SHP77 treated with DMSO at 0.1 percent for 48 hours (cell line): Measurements from ENCODE around the gene HEATR1.
"Not testable (repeated sequence)": the region's sequence is repeated elsewhere in the genome, so short reads cannot be mapped to it uniquely, and the experiment has no call there.

Experiments
- DNase-seq: peaks from one replicate; lab custom pipeline; 2025; lab: John Stamatoyannopoulos, UW

HEATR1 gene

GRCh38 chr1:236581528-236581927 is 22.8 kb downstream of the HEATR1 start:
- no peak for DNase-seq

DNA sequence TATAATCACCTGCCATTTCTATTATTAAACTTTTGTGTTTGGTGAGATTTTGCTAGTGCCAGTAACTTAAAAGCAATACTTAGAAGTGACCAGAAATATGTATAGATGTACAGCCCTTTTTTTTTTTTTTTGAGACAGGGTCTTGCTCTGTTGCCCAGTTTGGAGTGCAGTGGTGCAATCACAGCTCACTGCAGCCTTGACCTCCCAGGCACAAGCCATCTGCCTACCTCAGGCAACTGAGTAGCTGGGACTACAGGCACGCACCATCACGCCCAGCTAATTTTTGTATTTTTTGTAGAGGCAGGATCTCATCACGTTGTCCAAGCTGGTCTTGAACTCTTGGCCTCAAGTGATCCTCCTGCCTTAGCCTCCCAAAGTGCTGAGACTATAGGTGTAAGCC is 23.9 kb downstream of the HEATR1 start:
- DNase-seq, result not testable (repeated sequence)

DNA sequence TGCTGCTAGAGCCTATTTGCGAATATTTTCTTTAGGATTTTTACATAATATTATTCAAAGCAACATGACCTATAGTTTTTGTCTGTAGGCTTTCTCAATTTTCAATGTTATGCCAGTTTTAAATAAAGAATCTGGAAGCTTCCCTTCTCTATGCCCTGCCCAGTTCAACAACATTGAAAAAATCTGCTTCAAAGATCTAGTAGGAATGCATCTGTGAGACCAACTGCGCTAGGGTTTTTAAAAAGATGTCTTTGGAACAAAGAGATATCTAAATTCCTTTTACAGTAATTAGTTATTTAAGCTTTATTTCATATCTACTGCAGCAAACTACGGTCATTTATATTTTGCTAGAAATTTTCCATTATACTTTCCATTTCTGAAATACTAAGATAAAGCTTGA is 25.7 kb downstream of the HEATR1 start:
- DNase-seq, result no peak

DNA sequence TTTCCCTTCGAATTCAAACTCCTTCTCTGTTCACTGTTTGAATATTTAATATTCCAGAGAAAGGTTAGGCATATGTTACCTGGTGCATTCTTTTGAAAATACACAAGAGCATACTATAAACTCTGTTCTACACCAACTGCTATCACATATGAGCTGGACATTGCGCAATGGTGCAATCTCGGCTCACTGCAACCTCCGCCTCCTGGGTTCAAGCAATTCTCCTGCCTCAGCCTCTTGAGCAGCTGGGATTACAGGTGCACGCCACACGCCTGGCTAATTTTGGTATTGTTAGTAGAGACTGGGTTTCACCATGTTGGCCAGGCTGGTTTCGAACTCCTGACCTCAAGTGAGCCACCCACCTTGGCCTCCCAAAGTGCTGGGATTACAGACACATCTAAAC is 27.3 kb downstream of the HEATR1 start:
- not testable (repeated sequence) for DNase-seq

GRCh38 chr1:236576004-236576403 is 28.3 kb downstream of the HEATR1 start:
- DNase-seq, result no peak

DNA sequence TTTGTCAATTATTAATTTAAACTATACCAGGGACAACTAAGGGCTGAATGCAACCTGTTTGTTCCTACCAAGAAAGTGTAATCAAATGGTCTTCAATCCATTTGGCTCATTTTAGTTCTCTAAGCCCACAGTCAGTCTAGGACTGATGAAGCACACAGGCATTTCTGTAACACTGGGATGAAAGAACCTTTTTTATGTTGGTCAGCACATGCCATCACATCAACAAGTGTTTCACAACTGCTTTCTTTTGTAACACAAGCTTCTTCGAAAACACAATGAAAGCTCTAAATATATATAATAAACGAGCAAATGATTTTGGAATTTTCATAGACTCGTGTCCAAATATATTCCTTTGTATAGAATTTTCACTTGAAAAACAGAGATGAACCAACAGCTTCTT is 28.8 kb downstream of the HEATR1 start:
- DNase-seq, result no peak

GRCh38 chr1:236568285-236568894 is 35.9 kb downstream of the HEATR1 start:
- DNase-seq, result no peak

- DNase-seq, result no peak
Observed at GRCh38 chr1:236565530-236565929, 38.8 kb downstream of the HEATR1 start.

- DNase-seq, result no peak
Observed at GRCh38 chr1:236561976-236562375, 42.3 kb downstream of the HEATR1 start.

- DNase-seq, result no peak
Observed at GRCh38 chr1:236560213-236560771, 44.0 kb downstream of the HEATR1 start.

GRCh38 chr1:236558846-236559245 is 45.5 kb downstream of the HEATR1 start:
- DNase-seq, result no peak

GRCh38 chr1:236558081-236558480 is 46.2 kb downstream of the HEATR1 start:
- DNase-seq, result no peak

DNA sequence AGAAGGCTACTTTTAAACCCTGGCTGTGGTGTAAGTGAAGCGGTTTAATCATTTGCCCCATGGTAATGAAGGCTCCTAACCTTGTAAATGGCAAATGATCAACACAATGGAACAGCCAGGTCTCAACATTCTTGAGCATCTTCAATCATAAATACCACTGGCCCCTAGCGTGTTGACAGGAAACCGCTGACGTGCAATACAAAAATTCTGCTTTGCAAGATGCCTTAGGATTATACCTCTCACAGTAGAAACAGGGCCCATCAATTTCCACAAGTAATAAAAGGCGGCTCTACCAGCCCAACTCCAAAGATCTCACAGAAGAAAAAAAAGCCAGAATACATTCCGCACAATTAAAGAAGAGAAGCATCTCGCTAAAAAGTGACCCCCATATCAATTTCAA is 47.7 kb downstream of the HEATR1 start:
- no peak for DNase-seq

- DNase-seq, result no peak
Observed at GRCh38 chr1:236553370-236553769, 50.9 kb downstream of the HEATR1 start.

GRCh38 chr1:236552901-236553300 is 51.4 kb downstream of the HEATR1 start:
- no peak for DNase-seq

GRCh38 chr1:236552096-236552495 is 52.2 kb downstream of the HEATR1 start:
- no peak for DNase-seq

GRCh38 chr1:236550961-236551851 is 53.1 kb downstream of the HEATR1 start:
- DNase-seq, result no peak

GRCh38 chr1:236548452-236548851 is 55.9 kb downstream of the HEATR1 start:
- no peak for DNase-seq

DNA sequence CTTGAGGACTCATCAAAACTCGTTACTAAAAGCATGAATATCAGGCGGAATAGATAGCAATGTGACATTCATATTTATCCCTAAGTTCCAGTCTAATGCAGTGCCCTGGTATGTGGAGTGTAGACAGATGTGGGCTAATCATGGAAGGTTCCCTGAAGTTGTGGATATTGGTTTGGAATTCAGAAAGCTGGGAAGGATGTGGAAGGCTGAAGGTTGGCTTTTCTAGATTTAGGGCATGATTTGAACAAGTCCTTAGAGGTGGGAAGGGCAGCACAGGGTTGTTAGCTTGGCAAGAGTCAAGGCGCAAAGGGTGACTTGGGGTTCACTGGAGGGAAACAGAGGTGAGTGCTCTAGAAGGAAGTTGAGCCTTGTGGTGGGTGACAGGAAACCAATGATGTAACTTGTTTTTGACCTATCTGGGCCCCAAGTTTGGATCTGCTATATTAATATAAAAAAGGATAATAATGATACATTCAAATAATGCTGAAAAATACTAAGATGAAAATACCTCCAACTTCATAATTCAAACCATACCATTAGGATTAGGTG is 58.6 kb downstream of the HEATR1 start:
- DNase-seq, result no peak

DNA sequence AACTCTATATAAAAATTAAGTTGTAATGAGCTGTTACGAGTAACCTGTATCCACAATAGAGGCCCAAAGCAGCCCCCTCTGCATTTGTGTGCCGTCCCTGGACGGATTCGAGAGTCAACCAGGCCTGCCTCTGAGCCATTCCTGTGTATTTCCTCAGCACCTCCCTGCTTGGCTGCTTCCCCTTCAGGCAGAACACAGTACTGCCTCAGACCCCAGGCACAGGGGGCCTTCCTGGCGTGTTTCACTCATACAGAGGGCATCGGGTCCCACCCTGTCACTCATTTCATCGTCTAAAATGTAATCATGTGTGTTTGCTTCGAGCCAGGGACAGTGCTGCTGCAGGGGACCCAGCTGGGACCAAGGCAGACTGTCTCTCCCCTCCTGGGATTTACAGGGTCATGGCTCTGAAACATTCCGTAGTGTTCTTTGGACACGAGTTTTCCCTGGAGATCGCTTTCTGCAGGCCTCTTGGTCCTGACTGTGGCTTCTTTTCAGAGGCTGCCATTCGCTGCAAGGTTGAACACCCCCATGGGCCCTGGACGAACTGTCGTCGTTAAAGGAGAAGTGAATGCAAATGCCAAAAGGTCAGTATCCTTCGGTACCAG is 61.1 kb downstream of the HEATR1 start:
- DNase-seq, result no peak

DNA sequence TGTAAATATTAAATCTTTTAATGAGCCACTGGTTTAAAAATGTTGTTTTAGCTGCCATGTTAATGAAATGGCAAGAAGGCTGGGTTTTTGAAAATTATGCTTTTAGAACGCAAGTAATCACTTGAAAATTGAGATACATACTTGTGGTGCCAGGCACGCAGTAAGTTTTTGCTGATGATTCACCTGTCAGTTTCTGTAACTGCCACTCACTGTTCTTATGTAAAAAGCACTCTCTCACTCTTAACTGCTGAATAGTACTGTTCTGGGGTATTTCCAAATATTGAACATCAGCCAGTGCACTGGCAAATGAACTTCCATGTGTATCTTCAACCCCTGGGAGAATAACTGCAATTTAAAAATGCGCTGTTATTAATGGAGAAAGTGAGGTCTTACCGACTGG is 62.6 kb downstream of the HEATR1 start:
- no peak for DNase-seq

DNA sequence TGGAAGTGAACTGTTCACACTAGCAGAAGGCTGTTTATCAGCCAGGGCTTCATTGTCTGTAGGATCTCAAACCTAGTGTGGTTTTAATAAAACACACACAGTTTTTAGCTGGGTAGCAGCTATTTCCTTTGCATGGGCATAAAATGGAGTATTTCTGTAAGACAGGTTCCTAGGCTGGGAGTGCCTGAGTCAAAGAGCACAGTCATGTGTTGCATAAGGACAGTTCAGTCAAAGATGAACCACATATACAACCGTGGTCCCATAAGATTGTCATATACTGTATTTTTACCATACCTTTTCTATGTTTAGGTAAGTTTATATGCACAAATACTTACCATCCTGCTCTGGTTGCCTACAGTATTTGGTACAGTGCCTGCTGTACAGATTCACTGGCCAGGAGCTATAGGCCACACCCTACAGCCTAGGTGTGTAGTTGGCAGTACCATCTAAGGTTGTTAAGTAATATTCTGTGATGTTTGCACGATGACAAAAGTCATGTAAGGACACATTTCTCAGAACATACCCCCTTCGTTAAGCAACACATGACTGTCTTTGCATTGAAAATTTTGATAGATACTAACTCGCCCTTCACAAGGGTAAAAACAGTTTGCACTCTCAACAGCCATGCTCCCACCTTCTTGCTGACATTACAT is 63.4 kb downstream of the HEATR1 start:
- DNase-seq, result no peak
